Measurements from ENCODE around the gene SPIB.

GRCh38 chr19:50434525-50434924 lies 15.8 kb downstream of the SPIB start:
- TF ChIP-seq CTCF (IDR thresholded peaks at IDR 0.05), result no peak
- no peak for TF ChIP-seq POLR2A (IDR thresholded peaks at IDR 0.05)
- no peak for TF ChIP-seq EP300 (IDR thresholded peaks at IDR 0.05)

All from sigmoid colon (tissue), 4 donors.